ENCODE data around the gene FANCI.

GRCh38 chr15:89363133-89363532 is 119.4 kb downstream of the FANCI start:
- TF ChIP-seq GATA2 (IDR thresholded peaks at IDR 0.05; ENCODE audit: low read depth, low read length) (no peak), GATA3 (IDR thresholded peaks at IDR 0.05; ENCODE audit: low read depth, low read length) (no peak)
